HCT116 (cell line): ENCODE measurements around the gene CARD18. TPM values are rescaled to one million over a fixed set of nuclear protein-coding genes. Genes with fewer than 3 reads are reported as not detected.

Experiments
- ATAC-seq: fragments of 200-7000 bp; cut with Tn5 transposase; 2 replicates; pipeline ENCODE4 v1.9.1; 2020; ENCODE audit warnings: mild to moderate bottlenecking, moderate library complexity
- BruUV-seq: library from RNA; stranded (reverse); fragments of 400-500 nt; replicated peaks from 2 replicates; lab custom pipeline; 2021; lab: Mats Ljungman, UMichigan
- CTCF ChIA-PET: fragments of 300-600 bp; sonication (Branson Sonifier 250); formaldehyde crosslinking; loops from one replicate; lab custom pipeline; 2021; ENCODE audit warnings: antibody characterized with exemption; lab: Charles Lee
- POLR2A ChIA-PET: fragments of 300-600, 350-600 bp; sonication (Branson Sonifier 250); formaldehyde crosslinking; loops from one replicate; lab custom pipeline; 2021; ENCODE audit warnings: antibody characterized with exemption; lab: Charles Lee
- RAD21 ChIA-PET, 2 experiments: fragments of 300-600 bp; sonication (Branson Sonifier 250); formaldehyde crosslinking; loops; one replicate each; lab custom pipeline; 2023; ENCODE audit warnings: low total read pairs in 2 of 2; ENCODE audit not compliant: uncharacterized antibody in 2 of 2, unreplicated experiment in 2 of 2, low non-redundant PET in 1 of 2; lab: Charles Lee
- DNase-seq: peaks from one replicate; pipeline ENCODE4 v3.0.0-alpha.2; 2010; ENCODE audit warnings: low read depth, low spot score
- H2AFZ ChIP-seq: fragments of 200-600 bp; shearing (Covaris generic), sonication (generic); 2 replicates; pipeline ENCODE4 v1.6.1; 2017; ENCODE audit warnings: low read depth, mixed run types, mixed read lengths, antibody characterized with exemption, low read length; ENCODE audit not compliant: poor library complexity, severe bottlenecking
- H3K27ac ChIP-seq: 2 replicates; pipeline ENCODE4 v1.5.1; 2012; ENCODE audit warnings: low read depth, low read length
- H3K27me3 ChIP-seq: fragments of 200-600 bp; sonication (generic); 2 replicates; pipeline ENCODE4 v1.6.1; 2016; ENCODE audit warnings: mixed run types, low read length, mixed read lengths; ENCODE audit not compliant: insufficient read depth
- H3K36me3 ChIP-seq, 2 experiments: fragments of 200-500 bp in 1 of 2; fragments of 200-600 bp in 1 of 2; sonication (Bioruptor generic) in 1 of 2; sonication (generic) in 1 of 2; 2 replicates each; pipeline versions ENCODE4 v1.5.1 to v1.6.1; 2014 to 2016; ENCODE audit warnings: low read length in 2 of 2, inconsistent platforms in 1 of 2, mixed read lengths in 1 of 2, mixed run types in 1 of 2; ENCODE audit not compliant: insufficient read depth in 2 of 2, control insufficient read depth in 1 of 2
- H3K4me1 ChIP-seq, 2 experiments: fragments of 200-600 bp in 1 of 2; sonication (generic) in 1 of 2; 2 replicates each; pipeline versions ENCODE4 v1.5.1 to v1.6.1; 2012 to 2017; ENCODE audit warnings: low read length in 2 of 2, inconsistent platforms in 1 of 2, mild to moderate bottlenecking in 1 of 2, mixed read lengths in 1 of 2, mixed run types in 1 of 2, moderate library complexity in 1 of 2; ENCODE audit not compliant: insufficient read depth in 2 of 2, control insufficient read depth in 1 of 2
- H3K4me2 ChIP-seq: fragments of 200-600 bp; sonication (generic); 2 replicates; pipeline ENCODE4 v1.6.1; 2017; ENCODE audit warnings: mixed run types, low read length, mixed read lengths
- H3K4me3 ChIP-seq, 2 experiments: fragments of 200-600 bp in 1 of 2; sonication (generic) in 1 of 2; replicated peaks in 1 of 2; 2 replicates each; pipeline ENCODE4 v1.5.1; 2011 to 2016; ENCODE audit warnings: low read length in 2 of 2, control low read depth in 1 of 2, low read depth in 1 of 2, mild to moderate bottlenecking in 1 of 2, mixed read lengths in 1 of 2, mixed run types in 1 of 2
- H3K79me2 ChIP-seq: fragments of 200-600 bp; sonication (generic); 2 replicates; pipeline ENCODE4 v1.6.1; 2017; ENCODE audit warnings: mild to moderate bottlenecking, mixed run types, low read length, moderate library complexity, mixed read lengths; ENCODE audit not compliant: insufficient read depth
- H3K9ac ChIP-seq: fragments of 200-600 bp; sonication (generic); 2 replicates; pipeline ENCODE4 v1.6.1; 2016; ENCODE audit warnings: low read length, mixed read lengths
- H3K9me2 ChIP-seq: fragments of 200-600 bp; sonication (generic), shearing (Covaris generic); 2 replicates; pipeline ENCODE4 v1.6.1; 2017; ENCODE audit warnings: mixed run types, mild to moderate bottlenecking, moderate library complexity; ENCODE audit not compliant: insufficient read depth
- H3K9me3 ChIP-seq, 2 experiments: fragments of 200-500 bp in 1 of 2; fragments of 200-600 bp in 1 of 2; sonication (Bioruptor generic) in 1 of 2; sonication (generic) in 1 of 2; 2 replicates each; pipeline ENCODE4 v1.6.1; 2014 to 2017; ENCODE audit warnings: low read length in 2 of 2, mixed read lengths in 2 of 2, inconsistent platforms in 1 of 2, low read depth in 1 of 2, mild to moderate bottlenecking in 1 of 2, mixed run types in 1 of 2, moderate library complexity in 1 of 2; ENCODE audit not compliant: control insufficient read depth in 1 of 2, insufficient read depth in 1 of 2
- H4K20me1 ChIP-seq: fragments of 200-600 bp; sonication (generic), shearing (Covaris generic); 2 replicates; pipeline ENCODE4 v1.6.1; 2017; ENCODE audit warnings: mixed run types, mild to moderate bottlenecking, moderate library complexity; ENCODE audit not compliant: insufficient read depth
- CBX3 ChIP-seq: IDR thresholded peaks from 2 replicates; pipeline ENCODE4 v1.6.1; 2012; ENCODE audit warnings: low read depth
- CEBPB ChIP-seq: IDR thresholded peaks from 2 replicates; pipeline ENCODE4 v1.6.1; 2012; ENCODE audit warnings: low read depth
- JUND ChIP-seq: IDR thresholded peaks from 2 replicates; pipeline ENCODE4 v1.6.1; 2012
- POLR2A ChIP-seq: IDR thresholded peaks from 2 replicates; pipeline ENCODE4 v1.7.0; 2011; ENCODE audit warnings: borderline replicate concordance; ENCODE audit not compliant: insufficient read depth, insufficient read length; ENCODE audit errors: extremely low read depth
- POLR2AphosphoS5 ChIP-seq: IDR thresholded peaks from 2 replicates; pipeline ENCODE4 v1.6.1; 2011; ENCODE audit warnings: mild to moderate bottlenecking, low read depth, low read length, moderate library complexity
- RAD21 ChIP-seq: IDR thresholded peaks from 2 replicates; pipeline ENCODE4 v1.6.1; 2012; ENCODE audit warnings: low read depth, mild to moderate bottlenecking
- SIN3A ChIP-seq: IDR thresholded peaks from 2 replicates; pipeline ENCODE4 v1.6.1; 2012; ENCODE audit warnings: low read depth
- SP1 ChIP-seq: IDR thresholded peaks from 2 replicates; pipeline ENCODE4 v1.6.1; 2012; ENCODE audit warnings: low read depth
- SRF ChIP-seq: IDR thresholded peaks from 2 replicates; pipeline ENCODE4 v1.6.1; 2012; ENCODE audit warnings: low read depth
- intact Hi-C: fragments of 100-400 bp; cut with micrococcal nuclease; formaldehyde crosslinking; loops from 2 replicates; pipeline ENCODE4 v1.10.0; 2022
- total RNA-seq: library from RNA; stranded (reverse); gene quantifications from one replicate; pipeline ENCODE4 v1.2.1, GENCODE V29; 2021; ENCODE audit not compliant: unreplicated experiment
- TF ChIP-seq, protein P1 (sequence below): IDR thresholded peaks from 2 replicates; pipeline ENCODE4 v1.6.1; 2011; ENCODE audit warnings: mild to moderate bottlenecking, low read length, moderate library complexity; ENCODE audit not compliant: insufficient replicate concordance; ENCODE audit errors: extremely low read depth
- TF ChIP-seq, protein P2 (sequence below): IDR thresholded peaks from 2 replicates; pipeline ENCODE4 v1.6.1; 2012; ENCODE audit warnings: low read depth
- TF ChIP-seq, protein P3 (sequence below), 3 experiments: fragments of 200-600 bp in 1 of 3; sonication (generic) in 1 of 3; IDR thresholded peaks in 2 of 3; conservative IDR thresholded peaks in 1 of 3; 2 replicates each; pipeline ENCODE4 v1.5.1; 2012 to 2017; ENCODE audit warnings: low read depth in 2 of 3, low read length in 2 of 3, antibody characterized with exemption in 1 of 3, borderline replicate concordance in 1 of 3, control low read depth in 1 of 3, mild to moderate bottlenecking in 1 of 3, mixed read lengths in 1 of 3, mixed run types in 1 of 3, moderate library complexity in 1 of 3; ENCODE audit not compliant: insufficient read depth in 1 of 3

CARD18 gene
- total RNA-seq, 1 experiment from 2014 or later: not detected

DNA sequence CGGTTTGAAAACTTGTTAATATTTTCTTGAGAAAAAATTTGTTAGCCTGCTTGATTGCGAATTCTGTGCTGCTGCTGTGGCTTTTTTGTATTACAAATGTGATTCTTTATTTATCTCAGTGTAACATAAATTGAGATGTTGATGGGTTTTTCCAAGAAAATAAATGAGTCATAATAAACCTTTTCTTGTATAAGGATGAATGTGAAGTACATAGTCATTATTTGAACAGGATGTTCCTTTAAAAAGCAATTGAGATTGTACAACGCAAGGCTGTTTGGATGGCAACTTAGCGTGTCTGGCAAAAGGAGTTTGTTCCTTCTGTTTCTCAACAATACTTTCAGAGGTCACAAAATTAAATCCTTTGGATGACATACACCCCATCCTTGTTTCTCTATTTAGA, 24.6 kb upstream of the CARD18 start:
- DNase-seq (no peak), ATAC-seq (no peak)
- intact Hi-C loops: no loop called here
- CTCF ChIA-PET: no interaction called here
- no TSS peak for BruUV-seq
- Histone ChIP-seq H2AFZ (no peak overlapping the region), H3K27ac (no peak overlapping the region), H3K9me2 (no peaks in the 10 kb centered on the region), H3K4me1 (no peaks in the 10 kb centered on the region), H4K20me1 (no peaks in the 10 kb centered on the region), H3K9ac (no peak overlapping the region), H3K4me3 (no peak overlapping the region), H3K36me3 (no peaks in the 10 kb centered on the region), H3K27me3 (no peaks in the 10 kb centered on the region), H3K4me2 (no peak overlapping the region), H3K79me2 (no peaks in the 10 kb centered on the region), H3K9me3 (no peaks in the 10 kb centered on the region)
- TF ChIP-seq, protein P1, sequence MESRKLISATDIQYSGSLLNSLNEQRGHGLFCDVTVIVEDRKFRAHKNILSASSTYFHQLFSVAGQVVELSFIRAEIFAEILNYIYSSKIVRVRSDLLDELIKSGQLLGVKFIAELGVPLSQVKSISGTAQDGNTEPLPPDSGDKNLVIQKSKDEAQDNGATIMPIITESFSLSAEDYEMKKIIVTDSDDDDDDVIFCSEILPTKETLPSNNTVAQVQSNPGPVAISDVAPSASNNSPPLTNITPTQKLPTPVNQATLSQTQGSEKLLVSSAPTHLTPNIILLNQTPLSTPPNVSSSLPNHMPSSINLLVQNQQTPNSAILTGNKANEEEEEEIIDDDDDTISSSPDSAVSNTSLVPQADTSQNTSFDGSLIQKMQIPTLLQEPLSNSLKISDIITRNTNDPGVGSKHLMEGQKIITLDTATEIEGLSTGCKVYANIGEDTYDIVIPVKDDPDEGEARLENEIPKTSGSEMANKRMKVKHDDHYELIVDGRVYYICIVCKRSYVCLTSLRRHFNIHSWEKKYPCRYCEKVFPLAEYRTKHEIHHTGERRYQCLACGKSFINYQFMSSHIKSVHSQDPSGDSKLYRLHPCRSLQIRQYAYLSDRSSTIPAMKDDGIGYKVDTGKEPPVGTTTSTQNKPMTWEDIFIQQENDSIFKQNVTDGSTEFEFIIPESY: no peak
- TF ChIP-seq CEBPB (no peak), SP1 (no peak), CBX3 (no peak), SIN3A (no peak), POLR2AphosphoS5 (no peak), SRF (no peak), RAD21 (no peak), JUND (no peak), POLR2A (no peak)
- TF ChIP-seq, protein P2, sequence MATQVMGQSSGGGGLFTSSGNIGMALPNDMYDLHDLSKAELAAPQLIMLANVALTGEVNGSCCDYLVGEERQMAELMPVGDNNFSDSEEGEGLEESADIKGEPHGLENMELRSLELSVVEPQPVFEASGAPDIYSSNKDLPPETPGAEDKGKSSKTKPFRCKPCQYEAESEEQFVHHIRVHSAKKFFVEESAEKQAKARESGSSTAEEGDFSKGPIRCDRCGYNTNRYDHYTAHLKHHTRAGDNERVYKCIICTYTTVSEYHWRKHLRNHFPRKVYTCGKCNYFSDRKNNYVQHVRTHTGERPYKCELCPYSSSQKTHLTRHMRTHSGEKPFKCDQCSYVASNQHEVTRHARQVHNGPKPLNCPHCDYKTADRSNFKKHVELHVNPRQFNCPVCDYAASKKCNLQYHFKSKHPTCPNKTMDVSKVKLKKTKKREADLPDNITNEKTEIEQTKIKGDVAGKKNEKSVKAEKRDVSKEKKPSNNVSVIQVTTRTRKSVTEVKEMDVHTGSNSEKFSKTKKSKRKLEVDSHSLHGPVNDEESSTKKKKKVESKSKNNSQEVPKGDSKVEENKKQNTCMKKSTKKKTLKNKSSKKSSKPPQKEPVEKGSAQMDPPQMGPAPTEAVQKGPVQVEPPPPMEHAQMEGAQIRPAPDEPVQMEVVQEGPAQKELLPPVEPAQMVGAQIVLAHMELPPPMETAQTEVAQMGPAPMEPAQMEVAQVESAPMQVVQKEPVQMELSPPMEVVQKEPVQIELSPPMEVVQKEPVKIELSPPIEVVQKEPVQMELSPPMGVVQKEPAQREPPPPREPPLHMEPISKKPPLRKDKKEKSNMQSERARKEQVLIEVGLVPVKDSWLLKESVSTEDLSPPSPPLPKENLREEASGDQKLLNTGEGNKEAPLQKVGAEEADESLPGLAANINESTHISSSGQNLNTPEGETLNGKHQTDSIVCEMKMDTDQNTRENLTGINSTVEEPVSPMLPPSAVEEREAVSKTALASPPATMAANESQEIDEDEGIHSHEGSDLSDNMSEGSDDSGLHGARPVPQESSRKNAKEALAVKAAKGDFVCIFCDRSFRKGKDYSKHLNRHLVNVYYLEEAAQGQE: no peak
- TF ChIP-seq, protein P3, sequence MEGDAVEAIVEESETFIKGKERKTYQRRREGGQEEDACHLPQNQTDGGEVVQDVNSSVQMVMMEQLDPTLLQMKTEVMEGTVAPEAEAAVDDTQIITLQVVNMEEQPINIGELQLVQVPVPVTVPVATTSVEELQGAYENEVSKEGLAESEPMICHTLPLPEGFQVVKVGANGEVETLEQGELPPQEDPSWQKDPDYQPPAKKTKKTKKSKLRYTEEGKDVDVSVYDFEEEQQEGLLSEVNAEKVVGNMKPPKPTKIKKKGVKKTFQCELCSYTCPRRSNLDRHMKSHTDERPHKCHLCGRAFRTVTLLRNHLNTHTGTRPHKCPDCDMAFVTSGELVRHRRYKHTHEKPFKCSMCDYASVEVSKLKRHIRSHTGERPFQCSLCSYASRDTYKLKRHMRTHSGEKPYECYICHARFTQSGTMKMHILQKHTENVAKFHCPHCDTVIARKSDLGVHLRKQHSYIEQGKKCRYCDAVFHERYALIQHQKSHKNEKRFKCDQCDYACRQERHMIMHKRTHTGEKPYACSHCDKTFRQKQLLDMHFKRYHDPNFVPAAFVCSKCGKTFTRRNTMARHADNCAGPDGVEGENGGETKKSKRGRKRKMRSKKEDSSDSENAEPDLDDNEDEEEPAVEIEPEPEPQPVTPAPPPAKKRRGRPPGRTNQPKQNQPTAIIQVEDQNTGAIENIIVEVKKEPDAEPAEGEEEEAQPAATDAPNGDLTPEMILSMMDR (IDR thresholded peaks at IDR 0.05 in 2 of 3, conservative IDR thresholded peaks at IDR 0.05 in 1 of 3; ENCODE audit: borderline replicate concordance in 1 of 3, insufficient read depth in 1 of 3, low read depth in 2 of 3, low read length in 2 of 3): no peak
- POLR2A ChIA-PET: no interaction called here
- RAD21 ChIA-PET: no interaction called here
